Measurements from ENCODE around the gene CARS1.

- TF ChIP-seq, protein P1, sequence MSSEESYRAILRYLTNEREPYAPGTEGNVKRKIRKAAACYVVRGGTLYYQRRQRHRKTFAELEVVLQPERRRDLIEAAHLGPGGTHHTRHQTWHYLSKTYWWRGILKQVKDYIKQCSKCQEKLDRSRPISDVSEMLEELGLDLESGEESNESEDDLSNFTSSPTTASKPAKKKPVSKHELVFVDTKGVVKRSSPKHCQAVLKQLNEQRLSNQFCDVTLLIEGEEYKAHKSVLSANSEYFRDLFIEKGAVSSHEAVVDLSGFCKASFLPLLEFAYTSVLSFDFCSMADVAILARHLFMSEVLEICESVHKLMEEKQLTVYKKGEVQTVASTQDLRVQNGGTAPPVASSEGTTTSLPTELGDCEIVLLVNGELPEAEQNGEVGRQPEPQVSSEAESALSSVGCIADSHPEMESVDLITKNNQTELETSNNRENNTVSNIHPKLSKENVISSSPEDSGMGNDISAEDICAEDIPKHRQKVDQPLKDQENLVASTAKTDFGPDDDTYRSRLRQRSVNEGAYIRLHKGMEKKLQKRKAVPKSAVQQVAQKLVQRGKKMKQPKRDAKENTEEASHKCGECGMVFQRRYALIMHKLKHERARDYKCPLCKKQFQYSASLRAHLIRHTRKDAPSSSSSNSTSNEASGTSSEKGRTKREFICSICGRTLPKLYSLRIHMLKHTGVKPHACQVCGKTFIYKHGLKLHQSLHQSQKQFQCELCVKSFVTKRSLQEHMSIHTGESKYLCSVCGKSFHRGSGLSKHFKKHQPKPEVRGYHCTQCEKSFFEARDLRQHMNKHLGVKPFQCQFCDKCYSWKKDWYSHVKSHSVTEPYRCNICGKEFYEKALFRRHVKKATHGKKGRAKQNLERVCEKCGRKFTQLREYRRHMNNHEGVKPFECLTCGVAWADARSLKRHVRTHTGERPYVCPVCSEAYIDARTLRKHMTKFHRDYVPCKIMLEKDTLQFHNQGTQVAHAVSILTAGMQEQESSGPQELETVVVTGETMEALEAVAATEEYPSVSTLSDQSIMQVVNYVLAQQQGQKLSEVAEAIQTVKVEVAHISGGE (CRISPR knock-in tag; IDR thresholded peaks at IDR 0.05), result no peak
- TF ChIP-seq ZBTB2 (IDR thresholded peaks at IDR 0.05) (no peak), NFYB (IDR thresholded peaks at IDR 0.05; ENCODE audit: extremely low read depth, insufficient read length) (no peak), ZNF143 (CRISPR knock-in tag; IDR thresholded peaks at IDR 0.05) (no peak), ILK (tag; IDR thresholded peaks at IDR 0.05; ENCODE audit: borderline replicate concordance, low read depth) (no peak), CBX3 (IDR thresholded peaks at IDR 0.05; ENCODE audit: borderline replicate concordance in 1 of 2, low read length in 2 of 2) (no peak)
Observed at GRCh38 chr11:3009481-3009880, 47.7 kb downstream of the CARS1 start.
